ENCODE data around the gene IGFBP3.

DNA sequence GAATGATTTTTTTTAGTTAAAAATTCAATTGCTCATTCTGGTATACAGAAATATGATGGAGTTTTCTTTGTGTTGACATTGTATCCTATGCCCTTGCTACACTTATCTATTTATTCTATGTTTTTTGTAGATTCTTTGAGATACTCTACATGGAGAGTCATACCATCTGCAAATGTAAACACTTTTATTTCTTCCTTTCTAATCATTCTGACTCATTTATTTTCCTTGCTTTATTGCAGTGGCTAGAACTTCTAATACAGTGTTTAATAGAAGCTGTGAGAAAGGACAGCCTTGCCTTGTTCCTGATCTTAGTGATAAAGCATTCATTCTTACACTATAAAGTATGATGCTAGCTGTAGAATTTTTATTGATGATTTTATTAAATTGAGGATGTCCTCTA, 9.9 kb upstream of the IGFBP3 start:
- TF ChIP-seq, protein P1, sequence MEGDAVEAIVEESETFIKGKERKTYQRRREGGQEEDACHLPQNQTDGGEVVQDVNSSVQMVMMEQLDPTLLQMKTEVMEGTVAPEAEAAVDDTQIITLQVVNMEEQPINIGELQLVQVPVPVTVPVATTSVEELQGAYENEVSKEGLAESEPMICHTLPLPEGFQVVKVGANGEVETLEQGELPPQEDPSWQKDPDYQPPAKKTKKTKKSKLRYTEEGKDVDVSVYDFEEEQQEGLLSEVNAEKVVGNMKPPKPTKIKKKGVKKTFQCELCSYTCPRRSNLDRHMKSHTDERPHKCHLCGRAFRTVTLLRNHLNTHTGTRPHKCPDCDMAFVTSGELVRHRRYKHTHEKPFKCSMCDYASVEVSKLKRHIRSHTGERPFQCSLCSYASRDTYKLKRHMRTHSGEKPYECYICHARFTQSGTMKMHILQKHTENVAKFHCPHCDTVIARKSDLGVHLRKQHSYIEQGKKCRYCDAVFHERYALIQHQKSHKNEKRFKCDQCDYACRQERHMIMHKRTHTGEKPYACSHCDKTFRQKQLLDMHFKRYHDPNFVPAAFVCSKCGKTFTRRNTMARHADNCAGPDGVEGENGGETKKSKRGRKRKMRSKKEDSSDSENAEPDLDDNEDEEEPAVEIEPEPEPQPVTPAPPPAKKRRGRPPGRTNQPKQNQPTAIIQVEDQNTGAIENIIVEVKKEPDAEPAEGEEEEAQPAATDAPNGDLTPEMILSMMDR (IDR thresholded peaks at IDR 0.05) = no peak
- TF ChIP-seq POLR2AphosphoS5 (IDR thresholded peaks at IDR 0.05) = no peak

Data from gastroesophageal sphincter (tissue), 3 donors.